ENCODE results near the gene MARCHF3.
"Not testable (repeated sequence)": the region's sequence is repeated elsewhere in the genome, so short reads cannot be mapped to it uniquely, and the experiment has no call there.

Gene MARCHF3

GRCh38 chr5:126911986-126912385 lies 118.4 kb downstream of the MARCHF3 start:
- no peak for DNase-seq

GRCh38 chr5:126909856-126910255 lies 120.5 kb downstream of the MARCHF3 start:
- DNase-seq, result no peak

DNA sequence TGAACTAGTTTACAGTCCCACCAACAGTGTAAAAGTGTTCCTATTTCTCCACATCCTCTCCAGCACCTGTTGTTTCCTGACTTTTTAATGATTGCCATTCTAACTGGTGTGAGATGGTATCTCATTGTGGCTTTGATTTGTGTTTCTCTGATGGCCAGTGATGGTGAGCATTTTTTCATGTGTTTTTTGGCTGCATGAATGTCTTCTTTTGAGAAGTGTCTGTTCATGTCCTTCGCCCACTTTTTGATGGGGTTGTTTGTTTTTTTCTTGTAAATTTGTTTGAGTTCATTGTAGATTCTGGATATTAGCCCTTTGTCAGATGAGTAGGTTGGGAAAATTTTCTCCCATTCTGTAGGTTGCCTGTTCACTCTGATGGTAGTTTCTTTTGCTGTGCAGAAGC lies 126.0 kb downstream of the MARCHF3 start:
- DNase-seq, result not testable (repeated sequence)

GRCh38 chr5:126900796-126901195 lies 129.6 kb downstream of the MARCHF3 start:
- DNase-seq, result no peak

GRCh38 chr5:126899476-126899875 lies 130.9 kb downstream of the MARCHF3 start:
- DNase-seq, result no peak

- no peak for DNase-seq
Observed at GRCh38 chr5:126897851-126898630, 132.3 kb downstream of the MARCHF3 start.

- DNase-seq, result no peak
Observed at GRCh38 chr5:126896170-126896702, 134.1 kb downstream of the MARCHF3 start.

GRCh38 chr5:126895712-126896111 lies 134.6 kb downstream of the MARCHF3 start:
- not testable (repeated sequence) for DNase-seq

DNA sequence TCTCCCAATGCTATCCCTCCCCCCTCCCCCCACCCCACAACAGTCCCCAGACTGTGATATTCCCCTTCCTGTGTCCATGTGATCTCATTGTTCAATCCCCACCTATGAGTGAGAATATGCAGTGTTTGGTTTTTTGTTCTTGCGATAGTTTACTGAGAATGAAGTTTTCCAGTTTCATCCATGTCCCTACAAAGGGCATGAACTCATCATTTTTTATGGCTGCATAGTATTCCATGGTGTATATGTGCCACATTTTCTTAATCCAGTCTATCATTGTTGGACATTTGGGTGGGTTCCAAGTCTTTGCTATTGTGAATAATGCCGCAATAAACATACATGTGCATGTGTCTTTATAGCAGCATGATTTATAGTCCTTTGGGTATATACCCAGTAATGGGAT lies 139.9 kb downstream of the MARCHF3 start:
- DNase-seq, result not testable (repeated sequence)

DNA sequence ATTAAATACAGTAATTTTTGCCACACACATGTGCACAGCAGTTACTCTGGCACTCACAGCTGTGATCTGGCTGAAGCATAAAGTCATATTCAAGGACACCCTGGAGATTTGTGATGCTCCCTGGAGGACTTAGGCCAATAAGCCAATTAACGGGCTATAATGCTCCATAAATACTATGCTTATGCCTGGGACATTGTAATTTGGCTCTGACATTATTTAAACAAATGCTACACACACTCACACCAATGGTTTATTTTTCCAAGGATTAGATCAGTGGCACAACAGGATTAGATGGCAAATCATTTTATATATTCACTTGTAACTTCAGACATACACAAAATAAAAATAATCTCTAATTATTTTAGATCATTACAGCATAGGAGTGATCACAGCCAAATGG lies 142.2 kb downstream of the MARCHF3 start:
- no peak for DNase-seq

- DNase-seq, result peak; percentile 43
Observed at GRCh38 chr5:126884269-126884819, 146.0 kb downstream of the MARCHF3 start.

DNA sequence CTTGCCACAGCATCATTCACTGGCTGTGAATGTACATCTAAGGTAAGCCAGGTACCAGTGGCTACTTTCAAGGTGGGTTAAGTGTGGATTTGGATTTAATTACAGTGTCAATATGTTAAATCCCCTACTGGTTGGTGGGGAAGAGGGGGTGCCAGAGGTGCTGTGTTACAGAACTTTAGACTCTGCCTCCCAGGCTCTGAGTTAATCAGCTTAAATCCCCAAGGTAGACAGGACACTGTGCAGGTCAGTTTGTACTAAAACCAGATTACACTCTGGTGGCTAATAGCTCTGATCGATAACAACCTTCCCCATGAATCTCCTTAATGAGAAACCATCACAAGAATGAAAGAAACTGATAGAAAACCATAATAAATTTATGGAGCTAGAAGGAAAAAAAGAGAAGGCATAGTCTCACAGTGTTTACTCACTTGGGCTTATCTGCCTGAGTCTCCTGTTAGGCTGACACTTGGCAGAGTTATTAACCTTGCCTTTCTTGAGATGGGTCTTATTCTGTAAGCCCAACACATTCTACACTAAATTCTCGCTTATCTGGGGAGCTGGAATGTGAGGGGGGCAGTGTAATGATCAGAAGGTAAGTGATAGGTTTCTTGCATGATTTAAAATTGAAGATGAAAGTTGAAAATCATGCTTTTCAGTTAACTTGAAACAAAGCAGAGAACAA lies 146.7 kb downstream of the MARCHF3 start:
- no peak for DNase-seq

- DNase-seq, result no peak
Observed at GRCh38 chr5:126881821-126882600, 148.3 kb downstream of the MARCHF3 start.

- no peak for DNase-seq
Observed at GRCh38 chr5:126878634-126879033, 151.7 kb downstream of the MARCHF3 start.

GRCh38 chr5:126878085-126878484 lies 152.3 kb downstream of the MARCHF3 start:
- no peak for DNase-seq

DNA sequence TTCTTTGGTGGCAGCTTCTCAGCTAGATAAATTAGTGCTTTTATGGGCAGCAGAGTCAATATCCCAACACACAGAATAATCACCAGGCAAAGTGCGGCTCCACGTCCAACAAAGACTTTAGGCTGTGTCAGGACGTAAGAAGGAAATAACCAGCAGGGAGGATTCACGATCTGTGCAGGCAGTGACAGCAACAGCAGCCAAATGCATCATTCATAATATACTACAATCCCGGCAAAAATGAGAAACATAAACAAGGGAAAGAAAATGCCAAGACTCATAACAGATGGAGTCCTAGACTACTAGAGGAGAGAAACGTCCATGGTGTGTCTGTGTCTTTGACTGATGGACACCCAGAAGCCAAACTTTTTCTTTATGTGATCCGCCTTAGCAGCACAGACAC lies 152.8 kb downstream of the MARCHF3 start:
- no peak for DNase-seq

DNA sequence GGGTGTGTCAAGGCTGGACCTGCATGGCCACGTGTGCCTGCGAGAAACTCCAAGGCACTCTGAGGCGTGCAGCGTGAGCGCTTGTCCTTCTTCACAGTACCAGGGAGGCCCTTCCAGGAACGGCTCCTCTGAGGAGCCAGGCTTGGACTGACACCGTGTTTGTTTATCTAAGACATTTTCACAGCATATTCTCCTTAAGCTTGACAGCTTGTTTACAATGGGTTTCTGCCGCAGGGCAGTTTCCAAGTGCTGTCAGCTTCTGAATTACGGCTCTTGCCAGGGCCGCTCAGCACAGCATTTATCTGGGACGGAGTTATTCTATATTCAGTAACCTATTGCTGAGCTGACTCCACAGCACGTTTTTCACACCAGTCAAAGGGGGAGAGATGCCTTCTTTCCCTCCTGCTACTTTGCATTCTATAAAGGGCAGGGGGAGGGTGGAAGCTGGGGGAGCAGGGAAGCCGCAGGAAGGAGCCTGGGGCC lies 155.0 kb downstream of the MARCHF3 start:
- DNase-seq, result no peak

- no peak for DNase-seq
Observed at GRCh38 chr5:126872561-126873354, 157.6 kb downstream of the MARCHF3 start.

GRCh38 chr5:126871441-126871840 lies 158.9 kb downstream of the MARCHF3 start:
- no peak for DNase-seq

DNA sequence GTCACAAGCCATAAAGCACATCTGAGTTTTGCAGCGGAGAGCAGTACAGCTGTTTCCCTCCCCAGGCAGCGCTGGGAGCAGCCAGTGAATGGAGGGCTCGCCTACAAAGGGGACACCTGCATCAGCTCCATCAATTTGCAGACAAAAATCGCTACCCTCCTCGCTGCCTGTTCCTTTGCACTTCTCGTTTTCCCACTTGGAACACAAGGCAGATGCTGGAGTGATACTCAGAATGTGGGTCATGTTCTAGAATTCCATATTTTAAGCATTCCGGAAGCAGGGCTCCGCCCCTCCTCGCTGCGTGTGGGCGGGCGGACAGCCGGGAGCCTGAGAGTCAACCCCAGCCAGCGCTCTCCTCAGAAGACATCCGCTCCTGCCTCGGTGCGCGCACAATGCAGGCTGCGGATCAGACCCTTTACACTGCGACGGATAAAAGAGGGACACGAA lies 161.3 kb downstream of the MARCHF3 start:
- no peak for DNase-seq

GRCh38 chr5:126868338-126869004 lies 161.9 kb downstream of the MARCHF3 start:
- no peak for DNase-seq
